ENCODE measurements around the gene UNC13B.
"Not testable (repeated sequence)": the region's sequence is repeated elsewhere in the genome, so short reads cannot be mapped to it uniquely, and the experiment has no call there.

UNC13B gene

DNA sequence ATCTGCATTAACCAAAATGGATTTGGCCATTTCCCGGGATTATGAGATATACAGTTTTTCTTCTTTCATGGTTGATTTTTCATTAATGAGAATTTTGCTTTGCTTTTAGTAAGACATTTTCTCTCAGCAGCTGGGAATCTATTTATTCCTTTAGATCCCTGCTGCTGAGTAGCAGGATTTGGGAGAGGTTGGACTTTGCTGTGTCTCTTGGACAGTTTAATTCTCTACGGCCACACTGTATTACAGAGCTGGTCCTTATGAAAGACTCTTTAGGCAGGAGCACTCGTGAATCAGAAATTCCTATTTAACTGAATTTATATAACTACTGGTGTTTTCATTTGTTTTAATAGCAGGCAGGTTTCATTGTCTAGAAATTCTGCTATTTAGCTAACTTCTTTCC lies 1.6 kb downstream of the UNC13B start:
- DNase-seq (ENCODE audit: low read depth in 2 of 2), result no peak

DNA sequence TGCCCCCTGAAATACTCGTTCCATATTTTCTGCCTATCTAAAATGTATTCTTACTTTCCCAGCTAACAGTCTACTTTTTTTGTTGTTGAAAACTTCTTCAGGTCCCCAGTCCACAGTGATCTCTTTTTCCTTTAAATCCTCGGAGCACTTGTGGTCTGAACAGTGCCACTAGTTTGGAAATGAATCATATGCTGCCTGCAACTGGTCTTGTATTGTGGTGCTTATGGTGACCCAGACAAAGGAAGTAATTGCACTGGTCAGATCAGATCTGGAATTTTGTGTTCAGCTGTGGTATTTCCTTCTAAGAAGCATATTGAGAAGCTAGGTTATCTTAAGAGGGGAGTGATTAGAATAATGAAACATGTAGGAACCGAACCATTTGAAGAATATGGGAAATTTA lies 2.9 kb downstream of the UNC13B start:
- no peak for DNase-seq (ENCODE audit: low read depth in 2 of 2)

DNA sequence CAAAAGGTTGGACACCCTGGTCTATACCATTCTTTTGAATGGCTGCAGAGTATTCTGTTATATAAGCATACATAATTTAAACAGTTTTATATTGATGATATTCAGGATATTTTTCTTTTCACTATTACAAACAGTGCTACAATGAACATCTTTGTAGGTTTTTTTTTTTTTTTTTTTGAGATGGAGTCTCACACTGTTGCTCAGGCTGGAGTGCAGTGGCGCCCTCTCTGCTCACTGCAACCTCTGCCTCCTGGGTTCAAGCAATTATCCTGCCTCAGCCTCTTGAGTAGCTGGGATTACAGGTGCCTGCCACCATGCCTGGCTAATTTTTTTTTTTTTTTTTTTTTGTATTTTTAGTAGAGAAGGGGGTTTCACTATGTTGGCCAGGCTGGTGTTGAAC lies 5.6 kb downstream of the UNC13B start:
- not testable (repeated sequence) for DNase-seq (ENCODE audit: low read depth in 2 of 2)

DNA sequence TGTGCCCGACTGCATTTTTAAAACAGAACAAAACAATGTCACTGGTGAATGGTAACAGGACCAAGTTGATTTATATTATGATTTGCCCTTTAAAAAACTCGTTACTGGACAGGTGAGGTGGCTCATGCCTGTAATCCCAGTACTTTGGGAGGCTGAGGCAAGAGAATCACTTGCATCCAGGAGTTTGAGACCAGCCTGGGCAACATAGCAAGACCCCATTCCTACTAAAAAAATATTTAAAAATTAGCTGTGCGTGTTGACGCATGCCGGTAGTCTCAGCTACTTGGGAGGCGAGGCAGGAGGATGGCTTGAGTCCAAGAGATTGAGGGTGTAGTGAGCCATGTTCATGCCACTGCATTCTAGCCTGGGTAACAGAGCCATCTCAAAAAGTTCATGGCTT lies 7.2 kb downstream of the UNC13B start:
- no peak for DNase-seq (ENCODE audit: low read depth in 2 of 2)

DNA sequence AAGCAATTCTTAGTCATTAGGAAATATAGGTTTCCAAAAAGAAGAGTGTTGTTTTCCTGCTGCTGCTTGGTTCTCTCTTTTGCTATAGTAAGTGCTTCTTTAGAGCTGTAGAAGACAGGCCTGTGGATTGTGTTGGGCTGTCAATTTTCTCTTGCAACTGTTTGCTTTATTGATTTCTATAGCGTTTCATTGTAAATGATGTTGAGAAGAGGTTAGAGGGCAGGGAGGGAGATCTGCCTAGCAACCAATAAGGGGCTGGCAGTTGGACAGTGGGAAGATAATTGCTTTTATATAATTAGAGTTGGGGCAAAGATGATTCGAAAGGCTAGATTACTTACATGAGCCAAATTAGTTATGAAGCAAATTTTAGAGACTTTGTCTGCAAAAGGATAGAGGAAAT lies 11.1 kb downstream of the UNC13B start:
- no peak for DNase-seq (ENCODE audit: low read depth in 2 of 2)

DNA sequence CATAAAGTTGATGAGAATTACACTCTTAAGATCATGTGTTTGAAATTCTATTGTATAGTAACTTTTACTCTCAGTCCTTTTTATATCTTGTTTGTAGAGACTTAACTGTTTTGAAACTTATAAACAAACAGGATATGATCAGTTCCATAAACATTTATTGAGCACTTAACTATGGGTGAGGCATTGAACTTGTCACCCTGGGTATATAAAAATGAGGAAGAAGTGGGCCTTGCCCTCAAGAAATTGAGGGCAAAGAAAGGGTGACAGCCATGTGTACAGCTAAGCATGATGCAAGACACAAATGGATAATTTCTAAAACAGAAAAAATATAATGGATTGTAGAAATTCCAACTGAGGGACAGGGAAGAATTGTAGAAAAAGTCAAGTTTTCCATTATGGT lies 15.7 kb downstream of the UNC13B start:
- no peak for DNase-seq (ENCODE audit: low read depth in 2 of 2)

DNA sequence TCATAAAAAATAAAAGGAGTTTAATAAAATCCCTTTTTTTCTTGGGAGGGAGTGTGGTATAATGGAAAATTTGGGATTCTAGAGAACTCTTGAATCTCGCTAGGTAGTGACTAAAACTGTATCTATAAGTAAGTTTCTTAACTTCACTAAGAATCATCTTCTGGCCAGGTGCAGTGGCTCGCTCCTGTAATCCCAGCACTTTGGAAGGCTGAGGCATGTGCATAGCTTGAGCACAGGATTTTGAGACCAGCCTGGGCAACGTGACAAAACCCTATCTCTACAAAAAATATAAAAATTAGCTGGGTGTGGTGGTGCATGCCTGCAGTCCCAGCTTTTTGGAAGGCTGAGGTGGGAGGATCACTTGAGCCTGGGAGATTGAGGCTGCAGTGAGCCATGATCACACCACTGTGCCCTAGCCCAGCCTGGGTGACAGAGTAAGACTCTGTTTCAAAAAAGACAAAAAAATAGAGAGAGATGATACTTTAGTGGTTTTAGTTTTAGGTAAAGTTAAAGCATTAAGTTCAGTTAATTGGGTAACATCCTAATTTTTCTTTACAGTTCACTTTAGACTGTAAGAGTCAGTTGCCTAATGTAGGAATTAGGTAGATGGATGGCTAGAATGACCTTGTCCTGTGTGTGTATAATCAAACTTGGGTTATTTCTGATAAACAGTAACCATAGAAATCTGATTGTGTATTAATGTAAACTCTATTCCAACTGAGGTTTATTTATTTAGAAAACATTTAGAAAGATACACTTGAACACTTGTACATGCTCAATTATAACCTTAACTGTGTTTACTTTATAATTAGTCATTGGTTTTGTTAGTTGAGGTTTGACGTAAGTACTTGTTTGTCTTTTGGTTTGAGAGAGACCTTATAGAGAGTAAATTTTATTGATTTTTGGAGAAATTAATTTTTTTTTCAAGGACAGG lies 17.8 kb downstream of the UNC13B start:
- no peak for DNase-seq (ENCODE audit: low read depth in 2 of 2)

DNA sequence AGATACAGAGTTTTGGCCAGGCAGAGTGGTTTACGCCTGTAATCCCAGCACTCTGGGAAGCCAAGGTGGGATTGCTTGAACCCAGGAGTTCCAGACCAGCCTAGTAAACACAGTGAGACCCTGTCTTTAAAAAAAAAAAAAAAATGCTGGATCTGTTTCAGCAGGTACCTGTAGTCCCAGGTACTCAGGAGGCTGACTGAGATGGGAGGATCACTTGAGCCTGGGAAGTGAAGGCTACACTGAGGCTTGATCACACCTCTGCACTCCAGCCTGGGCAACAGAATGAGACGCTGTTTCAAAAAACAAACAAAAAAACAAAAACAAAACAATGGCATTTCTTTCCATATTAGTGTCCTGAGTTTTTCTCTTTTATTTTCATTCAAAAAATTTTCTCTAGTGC lies 19.0 kb downstream of the UNC13B start:
- DNase-seq (ENCODE audit: low read depth in 2 of 2), result no peak

DNA sequence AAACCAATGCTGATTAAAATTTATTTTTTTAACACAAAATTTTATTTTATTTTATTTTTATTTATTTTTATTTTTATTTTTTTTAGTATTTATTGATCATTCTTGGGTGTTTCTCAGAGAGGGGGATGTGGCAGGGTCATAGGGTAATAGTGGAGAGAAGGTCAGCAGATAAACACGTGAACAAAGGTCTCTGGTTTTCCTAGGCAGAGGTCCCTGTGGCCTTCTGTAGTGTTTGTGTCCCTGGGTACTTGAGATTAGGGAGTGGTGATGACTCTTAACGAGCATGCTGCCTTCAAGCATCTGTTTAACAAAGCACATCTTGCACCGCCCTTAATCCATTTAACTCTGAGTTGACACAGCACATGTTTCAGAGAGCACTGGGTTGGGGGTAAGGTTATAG lies 20.6 kb downstream of the UNC13B start:
- not testable (repeated sequence) for DNase-seq (ENCODE audit: low read depth in 2 of 2)

DNA sequence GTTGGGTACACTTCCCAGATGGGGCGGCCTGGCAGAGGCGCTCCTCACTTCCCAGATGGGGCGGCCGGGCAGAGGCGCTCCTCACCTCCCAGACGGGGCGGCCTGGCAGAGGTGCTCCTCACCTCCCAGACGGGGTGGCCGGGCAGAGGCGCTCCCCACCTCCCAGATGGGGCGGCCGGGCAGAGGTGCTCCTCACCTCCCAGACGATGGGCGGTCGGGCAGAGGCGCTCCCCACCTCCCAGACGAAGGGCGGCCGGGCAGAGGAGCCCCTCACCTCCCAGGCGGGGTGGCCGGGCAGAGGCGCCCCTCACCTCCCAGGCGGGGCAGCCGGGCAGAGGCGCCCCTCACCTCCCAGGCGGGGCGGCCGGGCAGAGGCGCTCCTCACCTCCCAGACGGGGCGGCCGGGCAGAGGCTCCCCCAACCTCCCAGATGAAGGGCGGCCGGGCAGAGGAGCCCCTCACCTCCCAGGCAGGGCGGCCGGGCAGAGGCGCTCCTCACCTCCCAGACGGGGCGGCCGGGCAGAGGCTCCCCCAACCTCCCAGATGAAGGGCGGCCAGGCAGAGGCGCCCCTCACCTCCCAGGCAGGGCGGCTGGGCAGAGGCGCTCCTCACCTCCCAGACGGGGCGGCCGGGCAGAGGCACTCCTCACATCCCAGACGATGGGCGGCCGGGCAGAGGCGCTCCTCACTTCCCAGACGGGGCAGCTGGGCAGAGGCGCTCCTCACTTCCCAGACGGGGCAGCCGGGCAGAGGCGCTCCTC lies 21.4 kb downstream of the UNC13B start:
- DNase-seq (ENCODE audit: low read depth in 2 of 2), result not testable (repeated sequence)

DNA sequence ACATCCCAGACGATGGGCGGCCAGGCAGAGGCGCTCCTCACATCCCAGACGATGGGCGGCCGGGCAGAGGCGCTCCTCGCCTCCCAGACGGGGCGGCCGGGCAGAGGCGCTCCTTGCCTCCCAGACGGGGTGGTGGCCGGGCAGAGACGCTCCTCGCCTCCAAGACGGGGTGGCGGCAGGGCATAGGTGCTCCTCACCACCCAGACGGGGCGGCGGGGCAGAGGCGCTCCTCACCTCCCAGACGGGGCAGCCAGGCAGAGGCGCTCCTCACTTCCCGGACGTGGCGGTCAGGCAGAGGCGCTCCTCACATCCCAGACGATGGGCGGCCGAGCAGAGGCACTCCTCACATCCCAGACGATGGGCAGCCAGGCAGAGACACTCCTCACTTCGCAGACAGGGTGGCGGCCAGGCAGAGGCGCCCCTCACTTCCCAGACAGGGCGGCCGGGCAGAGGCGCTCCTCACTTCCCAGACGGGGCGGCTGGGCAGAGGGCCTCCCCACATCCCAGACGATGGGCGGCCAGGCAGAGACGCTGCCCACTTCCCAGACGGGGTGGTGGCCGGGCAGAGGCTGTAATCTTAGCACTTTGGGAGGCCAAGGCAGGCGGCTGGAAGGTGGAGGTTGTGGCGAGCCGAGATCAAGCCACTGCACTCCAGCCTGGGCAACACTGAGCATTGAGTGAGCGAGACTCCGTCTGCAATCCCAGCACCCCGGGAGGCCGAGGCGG lies 22.1 kb downstream of the UNC13B start:
- not testable (repeated sequence) for DNase-seq (ENCODE audit: low read depth in 2 of 2)

DNA sequence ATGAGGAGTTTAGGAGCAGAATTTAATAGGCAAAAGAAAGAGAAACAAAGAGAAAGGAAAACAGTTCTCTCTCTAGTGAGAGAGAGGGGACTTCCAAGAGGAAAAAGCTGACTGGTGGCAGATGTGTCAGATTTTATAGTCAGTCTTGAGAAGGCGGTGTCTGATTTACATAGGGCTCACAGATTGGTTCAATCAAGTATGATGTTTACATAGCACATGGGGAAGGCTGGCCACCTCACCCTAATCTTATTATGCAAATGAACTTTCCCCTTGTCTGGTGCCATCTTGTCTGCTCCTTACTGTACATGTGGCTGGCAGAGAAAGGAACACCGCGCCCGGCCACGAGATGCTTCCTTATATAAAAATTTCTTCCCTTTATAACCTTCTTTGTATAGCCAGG lies 24.7 kb downstream of the UNC13B start:
- DNase-seq (ENCODE audit: low read depth in 2 of 2), result no peak

DNA sequence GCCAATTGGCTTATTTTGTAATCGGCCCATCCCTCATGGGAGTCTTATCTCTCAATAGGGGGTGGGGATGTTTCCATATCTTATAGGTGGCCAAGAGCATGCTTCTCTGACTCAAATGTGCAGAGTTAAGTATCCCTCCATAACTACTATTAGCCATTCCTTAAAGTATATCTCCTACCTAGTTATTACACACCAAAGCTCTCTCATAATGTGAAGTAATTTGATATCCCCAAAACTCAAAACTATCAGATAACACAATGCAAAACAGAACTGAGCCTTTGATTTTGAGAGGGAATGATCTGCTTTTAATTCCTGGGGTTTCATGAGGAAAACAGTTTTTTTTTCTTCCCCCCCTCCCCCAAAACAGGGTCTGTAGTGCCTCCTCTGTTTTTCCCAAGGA lies 28.4 kb downstream of the UNC13B start:
- no peak for DNase-seq (ENCODE audit: low read depth in 2 of 2)

DNA sequence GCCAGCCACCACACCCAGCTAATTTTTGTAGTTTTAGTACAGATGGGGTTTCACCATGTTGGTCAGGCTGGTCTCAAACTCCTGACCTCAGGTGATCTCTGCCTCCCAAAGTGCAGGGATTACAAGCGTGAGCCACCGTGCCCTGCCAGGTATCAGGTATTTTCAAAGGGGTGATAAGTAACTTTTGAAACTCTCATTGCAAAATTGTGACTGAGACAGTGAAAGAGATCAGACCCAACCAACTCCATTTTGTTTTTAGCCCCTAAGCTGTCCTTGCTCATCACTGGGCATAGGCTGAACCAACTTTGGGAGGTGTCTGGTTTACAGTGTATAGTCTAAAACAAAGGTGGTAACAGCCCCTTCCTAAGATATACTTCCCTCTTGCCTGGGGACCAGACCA lies 29.3 kb downstream of the UNC13B start:
- DNase-seq (ENCODE audit: low read depth in 2 of 2), result no peak

DNA sequence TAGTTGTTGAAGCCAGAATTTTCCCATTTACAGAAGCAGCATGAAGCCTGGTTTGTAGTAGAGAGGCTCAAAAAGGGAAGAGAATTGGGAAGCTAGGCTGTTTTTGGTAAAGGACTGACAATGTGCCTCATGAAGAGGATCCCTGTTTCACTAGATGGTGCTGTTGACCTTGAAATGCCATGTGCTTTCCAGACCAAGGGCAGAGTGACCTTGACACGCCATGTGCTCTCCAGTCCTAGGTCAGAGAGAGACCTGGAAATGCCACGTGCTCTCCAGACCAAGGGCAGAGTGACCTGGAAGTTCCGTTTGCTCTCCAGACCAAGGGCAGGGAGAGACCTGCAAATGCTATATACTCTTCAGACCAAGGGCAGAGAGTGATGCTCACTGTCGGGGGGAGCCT lies 32.0 kb downstream of the UNC13B start:
- DNase-seq (ENCODE audit: low read depth in 2 of 2), result no peak

DNA sequence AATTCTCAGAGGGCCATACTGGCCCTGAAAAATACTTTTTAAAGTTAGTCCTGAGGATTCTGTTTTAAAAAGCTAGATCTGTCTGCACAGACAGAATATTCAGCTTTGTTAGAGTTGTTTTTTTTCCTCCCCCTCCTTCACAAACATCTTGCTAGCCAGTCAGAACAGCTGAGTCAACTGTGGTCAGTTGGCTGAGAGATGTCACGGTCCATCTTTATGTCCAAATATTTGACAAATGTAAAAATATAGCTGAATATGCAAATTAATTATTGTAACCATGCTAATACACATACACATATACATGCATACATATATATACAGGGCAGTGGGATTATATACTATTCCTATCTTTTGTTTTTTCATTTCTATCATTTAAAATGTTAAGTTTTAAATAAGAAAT lies 33.9 kb downstream of the UNC13B start:
- DNase-seq (ENCODE audit: low read depth in 2 of 2), result no peak

DNA sequence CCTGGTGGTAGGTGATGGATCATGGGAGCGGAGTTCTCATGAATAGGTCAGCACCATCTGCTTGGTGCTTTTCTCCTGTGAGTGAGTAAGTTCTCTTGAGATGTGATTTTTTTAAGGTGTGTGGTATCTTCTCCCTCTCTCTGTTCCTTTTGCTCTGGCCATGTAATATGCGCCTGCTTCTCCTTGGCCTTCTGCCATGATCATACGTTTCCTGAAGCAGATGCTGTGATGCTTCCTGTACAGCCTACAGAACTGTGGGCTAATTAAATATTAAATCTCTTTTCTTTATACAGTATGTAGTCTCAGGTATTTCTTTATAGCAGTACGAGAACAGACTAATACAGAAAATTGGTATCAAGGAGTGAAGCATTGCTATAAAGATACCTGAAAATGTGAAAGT lies 36.4 kb downstream of the UNC13B start:
- no peak for DNase-seq (ENCODE audit: low read depth in 2 of 2)

DNA sequence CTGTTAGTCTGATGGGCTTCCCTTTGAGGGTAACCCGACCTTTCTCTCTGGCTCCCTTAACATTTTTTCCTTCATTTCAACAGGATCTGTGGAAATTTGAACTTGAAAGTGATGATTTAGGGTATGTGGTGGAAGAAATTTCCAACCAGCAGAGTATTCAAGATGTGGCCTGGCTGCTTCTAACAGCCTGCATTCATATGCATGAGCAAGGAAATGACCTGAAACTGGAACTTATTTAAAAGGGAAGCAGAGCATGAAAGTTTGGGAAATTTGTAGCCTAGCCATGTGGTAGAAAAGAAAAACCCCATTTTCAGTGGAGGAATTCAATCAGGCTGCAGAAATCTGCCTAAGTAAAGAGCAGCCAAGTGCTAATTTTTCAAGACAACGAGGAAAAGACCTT lies 41.7 kb downstream of the UNC13B start:
- DNase-seq (ENCODE audit: low read depth in 2 of 2), result no peak

DNA sequence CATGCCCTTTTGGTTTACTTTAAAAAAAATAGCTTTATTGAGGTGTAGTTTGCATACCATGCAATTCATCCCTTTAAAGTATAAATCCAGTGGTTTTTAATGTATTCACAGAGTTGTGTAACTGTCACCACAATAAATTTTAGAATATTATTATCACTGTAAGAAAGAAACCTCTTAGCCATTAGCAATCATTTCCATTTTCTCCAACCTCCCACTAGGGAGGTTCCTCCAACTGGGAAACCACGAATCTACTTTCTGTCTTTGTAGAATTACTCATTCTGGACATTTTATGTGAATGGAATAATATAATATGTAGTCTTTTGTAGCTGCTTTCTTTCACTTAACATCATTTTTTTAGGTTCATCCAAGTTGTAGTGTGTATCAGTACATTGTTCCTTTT lies 43.5 kb downstream of the UNC13B start:
- no peak for DNase-seq (ENCODE audit: low read depth in 2 of 2)

DNA sequence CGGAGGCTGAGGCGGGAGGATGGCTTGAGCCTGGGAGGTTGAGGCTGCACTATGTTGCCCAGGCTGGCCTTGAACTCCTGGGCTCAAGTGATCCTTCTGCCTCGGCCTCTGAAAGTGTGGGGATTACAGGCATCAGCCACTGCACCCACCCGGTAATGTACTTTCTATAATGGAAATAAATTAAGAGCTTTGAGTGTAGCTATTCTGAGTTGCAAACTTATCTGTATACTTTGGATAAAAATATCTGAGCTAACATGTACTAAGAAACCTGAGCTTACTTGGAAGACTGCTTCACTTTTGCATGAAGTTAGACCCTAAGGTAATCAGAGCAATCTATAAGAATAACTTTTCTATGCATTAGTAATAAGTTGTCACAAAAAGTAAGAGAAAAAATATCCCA lies 50.0 kb downstream of the UNC13B start:
- DNase-seq (ENCODE audit: low read depth in 2 of 2), result no peak

DNA sequence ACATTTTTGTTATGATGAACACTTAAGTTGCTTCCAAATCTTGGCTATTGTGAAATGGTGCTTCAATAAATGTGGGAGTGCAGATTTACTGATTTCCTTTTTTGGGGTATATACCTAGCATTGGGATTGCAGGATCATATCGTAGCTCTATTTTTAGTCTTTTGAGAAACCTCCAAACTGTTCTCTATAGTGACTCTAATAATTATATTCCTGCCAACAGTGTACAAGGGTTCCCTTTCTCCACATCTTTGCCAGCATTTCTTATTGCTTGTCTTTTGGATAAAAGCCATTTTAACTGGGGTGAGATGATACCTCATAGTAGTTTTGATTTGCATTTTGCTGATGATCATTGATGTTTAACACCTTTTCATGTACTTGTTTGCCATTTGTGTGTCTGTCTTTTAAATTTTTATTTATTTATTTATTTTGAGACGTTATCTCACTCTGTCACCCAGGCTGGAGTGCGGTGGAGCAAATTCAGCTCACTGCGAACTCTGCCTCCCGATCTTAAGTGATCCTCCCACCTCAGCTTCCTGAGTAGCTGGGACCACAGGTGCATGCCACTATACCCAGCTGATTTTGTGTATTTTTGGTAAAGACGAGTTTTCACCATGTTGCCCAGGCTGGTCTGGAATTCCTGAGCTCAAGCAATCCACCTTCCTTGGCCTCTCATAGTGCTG lies 59.0 kb downstream of the UNC13B start:
- no peak for DNase-seq (ENCODE audit: low read depth in 2 of 2)

DNA sequence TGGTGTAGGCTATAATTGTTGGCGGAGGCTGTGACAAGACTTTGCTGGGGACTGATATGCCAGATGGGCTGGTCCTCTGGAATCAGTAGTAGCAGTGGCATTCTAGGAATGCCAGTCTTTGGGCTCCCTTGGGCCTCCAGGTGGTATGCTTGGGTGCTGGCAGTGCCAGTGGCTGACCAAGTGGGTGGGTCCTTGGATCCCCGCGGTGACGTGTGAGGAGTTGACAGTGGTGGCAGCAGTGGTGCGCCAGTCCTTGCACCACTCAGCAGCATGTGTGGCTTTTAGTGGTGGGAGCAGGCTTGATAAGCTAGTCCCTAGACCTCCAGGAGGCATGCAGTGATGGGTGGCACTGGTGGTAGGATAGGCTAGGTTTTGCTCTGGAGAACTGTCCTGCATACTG lies 63.9 kb downstream of the UNC13B start:
- DNase-seq (ENCODE audit: low read depth in 2 of 2), result no peak
